Neutrophil (primary cell): ENCODE data around the gene ERVW-1.

Experiments
- H3K27ac ChIP-seq: fragments of 200-600 bp; sonication (generic); 2 replicates; pipeline ENCODE4 v1.5.1; 2016; ENCODE audit warnings: mild to moderate bottlenecking, moderate library complexity
- H3K27me3 ChIP-seq: fragments of 200-600 bp; sonication (generic); 2 replicates; pipeline ENCODE4 v1.6.0; 2016; ENCODE audit warnings: mild to moderate bottlenecking
- H3K36me3 ChIP-seq: fragments of 200-600 bp; sonication (generic); 2 replicates; pipeline ENCODE4 v1.5.1; 2017
- H3K4me1 ChIP-seq, 2 experiments: fragments of 200-600 bp in 1 of 2; sonication (generic) in 1 of 2; 1 replicate in 1 of 2; 2 replicates in 1 of 2; pipeline versions ENCODE4 v1.5.1 to v1.6.1; 2013 to 2016; ENCODE audit warnings: low read depth in 1 of 2, low read length in 1 of 2, mild to moderate bottlenecking in 1 of 2, moderate library complexity in 1 of 2; ENCODE audit not compliant: control insufficient read depth in 1 of 2, insufficient read depth in 1 of 2
- H3K4me3 ChIP-seq, 2 experiments: fragments of 200-600 bp in 1 of 2; sonication (generic) in 1 of 2; 1 replicate in 1 of 2; 2 replicates in 1 of 2; pipeline ENCODE4 v1.5.1; 2013 to 2016; ENCODE audit warnings: low read depth in 1 of 2, low read length in 1 of 2, mild to moderate bottlenecking in 1 of 2, moderate library complexity in 1 of 2
- H3K9me3 ChIP-seq: fragments of 200-600 bp; sonication (generic); 2 replicates; pipeline ENCODE4 v1.5.1; 2016
- TF ChIP-seq, protein P1 (sequence below): fragments of 200-600 bp; sonication (generic); IDR thresholded peaks from 2 replicates; pipeline ENCODE4 v1.5.1; 2016; ENCODE audit warnings: antibody characterized with exemption

The ERVW-1 gene

GRCh38 chr7:92427193-92427592 is 50.6 kb downstream of the ERVW-1 start:
- H3K27me3 ChIP-seq: peaks cover 16% of the 10 kb centered on the region
- peaks cover 12 to 18% of the 10 kb centered on the region in 2 experiments for H3K4me1 ChIP-seq
- no peaks in the 10 kb centered on the region for H3K36me3 ChIP-seq
- TF ChIP-seq, protein P1, sequence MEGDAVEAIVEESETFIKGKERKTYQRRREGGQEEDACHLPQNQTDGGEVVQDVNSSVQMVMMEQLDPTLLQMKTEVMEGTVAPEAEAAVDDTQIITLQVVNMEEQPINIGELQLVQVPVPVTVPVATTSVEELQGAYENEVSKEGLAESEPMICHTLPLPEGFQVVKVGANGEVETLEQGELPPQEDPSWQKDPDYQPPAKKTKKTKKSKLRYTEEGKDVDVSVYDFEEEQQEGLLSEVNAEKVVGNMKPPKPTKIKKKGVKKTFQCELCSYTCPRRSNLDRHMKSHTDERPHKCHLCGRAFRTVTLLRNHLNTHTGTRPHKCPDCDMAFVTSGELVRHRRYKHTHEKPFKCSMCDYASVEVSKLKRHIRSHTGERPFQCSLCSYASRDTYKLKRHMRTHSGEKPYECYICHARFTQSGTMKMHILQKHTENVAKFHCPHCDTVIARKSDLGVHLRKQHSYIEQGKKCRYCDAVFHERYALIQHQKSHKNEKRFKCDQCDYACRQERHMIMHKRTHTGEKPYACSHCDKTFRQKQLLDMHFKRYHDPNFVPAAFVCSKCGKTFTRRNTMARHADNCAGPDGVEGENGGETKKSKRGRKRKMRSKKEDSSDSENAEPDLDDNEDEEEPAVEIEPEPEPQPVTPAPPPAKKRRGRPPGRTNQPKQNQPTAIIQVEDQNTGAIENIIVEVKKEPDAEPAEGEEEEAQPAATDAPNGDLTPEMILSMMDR: no peak
- H3K4me3 ChIP-seq: no peak overlapping the region
- H3K27ac ChIP-seq: no peak overlapping the region
- H3K9me3 ChIP-seq: no peaks in the 10 kb centered on the region

DNA sequence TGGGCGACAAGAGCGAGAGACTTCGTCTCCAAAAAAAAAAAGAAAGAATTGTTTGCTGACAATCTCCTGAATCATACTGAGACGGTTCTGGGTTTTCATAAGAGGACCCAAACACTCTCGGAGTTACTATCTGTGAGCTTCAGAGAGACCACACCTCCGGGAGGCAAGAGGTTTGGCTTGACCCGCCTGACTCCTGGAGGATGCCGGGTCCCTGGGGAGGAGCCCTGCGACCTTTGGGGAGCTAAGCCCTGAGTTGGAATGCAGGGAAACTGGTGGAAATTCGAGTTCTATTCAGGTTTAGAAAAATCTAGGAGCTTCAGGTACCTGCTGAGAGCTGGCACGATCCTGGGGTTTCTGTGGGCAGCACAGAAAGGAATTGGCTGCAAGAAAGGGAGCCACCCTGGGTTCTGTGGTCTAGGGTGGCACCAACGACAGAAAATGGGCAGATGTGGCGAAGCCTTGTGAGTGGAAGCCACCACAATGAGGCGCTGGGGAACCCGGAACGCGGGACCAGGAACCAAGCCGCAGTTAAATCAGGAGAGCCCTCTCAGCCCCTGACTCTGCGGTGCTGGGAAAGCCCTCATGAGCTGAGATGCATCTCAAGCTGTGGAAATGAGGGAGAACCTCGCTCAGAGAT is 52.3 kb downstream of the ERVW-1 start:
- peaks cover 16% of the 10 kb centered on the region for H3K27me3 ChIP-seq
- H3K9me3 ChIP-seq: no peaks in the 10 kb centered on the region
- TF ChIP-seq, protein P1: no peak
- peaks cover 21 to 28% of the 10 kb centered on the region in 2 experiments for H3K4me1 ChIP-seq
- no peak overlapping the region for H3K4me3 ChIP-seq
- H3K27ac ChIP-seq: no peak overlapping the region
- no peaks in the 10 kb centered on the region for H3K36me3 ChIP-seq

- H3K9me3 ChIP-seq: no peaks in the 10 kb centered on the region
- H3K4me1 ChIP-seq: peaks cover 21 to 28% of the 10 kb centered on the region in 2 experiments
- H3K27me3 ChIP-seq: peaks cover 16% of the 10 kb centered on the region
- no peak overlapping the region for H3K27ac ChIP-seq
- no peaks in the 10 kb centered on the region for H3K36me3 ChIP-seq
- TF ChIP-seq, protein P1: no peak
- H3K4me3 ChIP-seq: no peak overlapping the region
These were observed 54.0 kb downstream of the ERVW-1 start for GRCh38 chr7:92423710-92424131.

GRCh38 chr7:92422926-92423325 is 54.8 kb downstream of the ERVW-1 start:
- peaks cover 21 to 28% of the 10 kb centered on the region in 2 experiments for H3K4me1 ChIP-seq
- H3K9me3 ChIP-seq: no peaks in the 10 kb centered on the region
- H3K36me3 ChIP-seq: no peaks in the 10 kb centered on the region

DNA sequence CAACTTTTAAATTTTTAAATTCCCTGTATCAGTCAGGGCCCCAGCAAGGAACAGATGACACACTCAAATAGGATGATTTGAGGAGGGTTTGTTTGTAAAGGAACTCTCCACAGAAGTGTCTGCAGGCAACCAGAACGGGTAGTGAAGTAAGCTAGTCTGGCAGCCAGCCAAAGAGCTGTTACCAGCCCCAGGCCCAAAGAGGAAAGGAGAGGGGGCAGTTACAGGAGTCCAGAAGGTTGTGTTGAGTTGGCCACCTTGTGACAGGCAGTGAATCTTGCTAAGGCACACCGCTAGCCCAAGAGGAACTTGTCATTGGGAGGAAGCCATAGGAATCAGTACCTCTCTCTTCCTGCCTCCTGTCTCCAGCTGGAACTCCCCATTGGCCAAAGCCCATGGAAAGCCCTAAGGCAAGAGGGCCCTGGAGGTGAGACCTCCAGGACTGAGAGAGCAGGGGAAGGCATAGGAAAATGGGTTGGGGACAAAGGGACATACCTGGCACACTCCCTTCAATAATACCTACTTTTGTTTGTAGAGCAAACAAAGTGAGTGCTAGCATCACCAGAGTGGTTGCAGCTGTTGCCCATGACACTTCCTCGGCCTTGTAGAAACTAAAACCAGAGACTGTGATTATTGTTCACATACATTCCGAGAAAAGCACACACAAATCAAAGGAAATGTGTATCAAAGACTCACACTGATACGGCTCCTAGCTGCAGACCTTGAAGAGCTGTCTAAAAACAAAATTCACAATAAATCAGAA is 55.9 kb downstream of the ERVW-1 start:
- Histone ChIP-seq H3K4me3 (no peak overlapping the region), H3K4me1 (peaks cover 21 to 28% of the 10 kb centered on the region in 2 experiments), H3K36me3 (no peaks in the 10 kb centered on the region), H3K27ac (no peak overlapping the region), H3K27me3 (peaks cover 16% of the 10 kb centered on the region), H3K9me3 (no peaks in the 10 kb centered on the region)
- TF ChIP-seq, protein P1: no peak

More at GRCh38 chr7:92422926-92423325, 54.8 kb downstream of the ERVW-1 start:
- peaks cover 16% of the 10 kb centered on the region for H3K27me3 ChIP-seq
- H3K27ac ChIP-seq: no peak overlapping the region
- no peak overlapping the region for H3K4me3 ChIP-seq
- TF ChIP-seq, protein P1: no peak
